ENCODE results near the gene CYTH1.

The CYTH1 gene

DNA sequence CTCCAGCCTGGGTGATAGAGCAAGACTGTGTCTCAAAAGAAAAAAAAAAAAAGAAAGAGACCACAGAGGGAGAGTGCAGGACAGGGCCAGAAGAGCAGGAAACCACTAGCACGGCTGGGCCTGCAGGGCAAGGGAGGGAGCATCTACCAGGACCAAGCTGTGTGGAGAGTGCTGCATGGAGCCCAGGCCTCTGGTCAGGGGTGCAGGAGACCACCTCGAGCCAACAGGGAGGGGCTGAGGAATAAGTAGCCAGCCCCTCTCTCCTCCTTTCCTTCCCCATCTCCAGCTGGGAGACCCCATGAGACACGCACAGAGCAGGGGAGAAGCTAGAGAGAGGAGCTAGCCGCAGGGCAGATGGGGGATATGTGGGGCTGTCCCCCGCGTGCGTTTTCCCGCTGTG is 137.8 kb downstream of the CYTH1 start:
- no peak for ATAC-seq

DNA sequence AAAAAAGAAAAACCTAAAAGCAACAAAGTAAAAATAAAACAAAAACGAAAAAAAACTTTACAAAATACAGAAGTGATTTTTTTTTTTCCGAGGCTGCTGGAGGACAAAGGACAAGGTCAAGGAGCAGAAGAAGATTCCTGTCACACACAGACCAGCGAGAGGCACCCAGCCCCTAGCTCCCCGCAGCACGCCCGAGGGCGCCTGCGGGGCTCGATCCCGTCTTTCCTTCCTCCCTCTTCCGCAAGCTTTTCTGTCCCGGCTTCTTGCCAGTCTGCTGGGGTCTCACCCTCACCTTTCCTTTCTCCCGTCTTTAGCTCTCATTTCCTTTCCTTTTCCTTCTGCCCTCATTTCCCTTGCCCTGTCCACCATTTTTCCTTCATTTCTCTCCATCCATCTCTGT is 138.7 kb downstream of the CYTH1 start:
- TF ChIP-seq, protein P1, sequence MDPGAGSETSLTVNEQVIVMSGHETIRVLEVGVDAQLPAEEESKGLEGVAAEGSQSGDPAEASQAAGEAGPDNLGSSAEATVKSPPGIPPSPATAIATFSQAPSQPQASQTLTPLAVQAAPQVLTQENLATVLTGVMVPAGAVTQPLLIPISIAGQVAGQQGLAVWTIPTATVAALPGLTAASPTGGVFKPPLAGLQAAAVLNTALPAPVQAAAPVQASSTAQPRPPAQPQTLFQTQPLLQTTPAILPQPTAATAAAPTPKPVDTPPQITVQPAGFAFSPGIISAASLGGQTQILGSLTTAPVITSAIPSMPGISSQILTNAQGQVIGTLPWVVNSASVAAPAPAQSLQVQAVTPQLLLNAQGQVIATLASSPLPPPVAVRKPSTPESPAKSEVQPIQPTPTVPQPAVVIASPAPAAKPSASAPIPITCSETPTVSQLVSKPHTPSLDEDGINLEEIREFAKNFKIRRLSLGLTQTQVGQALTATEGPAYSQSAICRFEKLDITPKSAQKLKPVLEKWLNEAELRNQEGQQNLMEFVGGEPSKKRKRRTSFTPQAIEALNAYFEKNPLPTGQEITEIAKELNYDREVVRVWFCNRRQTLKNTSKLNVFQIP (CRISPR knock-in tag; IDR thresholded peaks at IDR 0.05; ENCODE audit: borderline replicate concordance, low read depth), result no peak
- TF ChIP-seq, protein P2, sequence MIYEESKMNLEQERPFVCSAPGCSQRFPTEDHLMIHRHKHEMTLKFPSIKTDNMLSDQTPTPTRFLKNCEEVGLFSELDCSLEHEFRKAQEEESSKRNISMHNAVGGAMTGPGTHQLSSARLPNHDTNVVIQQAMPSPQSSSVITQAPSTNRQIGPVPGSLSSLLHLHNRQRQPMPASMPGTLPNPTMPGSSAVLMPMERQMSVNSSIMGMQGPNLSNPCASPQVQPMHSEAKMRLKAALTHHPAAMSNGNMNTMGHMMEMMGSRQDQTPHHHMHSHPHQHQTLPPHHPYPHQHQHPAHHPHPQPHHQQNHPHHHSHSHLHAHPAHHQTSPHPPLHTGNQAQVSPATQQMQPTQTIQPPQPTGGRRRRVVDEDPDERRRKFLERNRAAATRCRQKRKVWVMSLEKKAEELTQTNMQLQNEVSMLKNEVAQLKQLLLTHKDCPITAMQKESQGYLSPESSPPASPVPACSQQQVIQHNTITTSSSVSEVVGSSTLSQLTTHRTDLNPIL (CRISPR knock-in tag; IDR thresholded peaks at IDR 0.05; ENCODE audit: low read depth), result no peak
- TF ChIP-seq BACH2 (CRISPR knock-in tag; IDR thresholded peaks at IDR 0.05; ENCODE audit: borderline replicate concordance), result no peak
- TF ChIP-seq, protein P3, sequence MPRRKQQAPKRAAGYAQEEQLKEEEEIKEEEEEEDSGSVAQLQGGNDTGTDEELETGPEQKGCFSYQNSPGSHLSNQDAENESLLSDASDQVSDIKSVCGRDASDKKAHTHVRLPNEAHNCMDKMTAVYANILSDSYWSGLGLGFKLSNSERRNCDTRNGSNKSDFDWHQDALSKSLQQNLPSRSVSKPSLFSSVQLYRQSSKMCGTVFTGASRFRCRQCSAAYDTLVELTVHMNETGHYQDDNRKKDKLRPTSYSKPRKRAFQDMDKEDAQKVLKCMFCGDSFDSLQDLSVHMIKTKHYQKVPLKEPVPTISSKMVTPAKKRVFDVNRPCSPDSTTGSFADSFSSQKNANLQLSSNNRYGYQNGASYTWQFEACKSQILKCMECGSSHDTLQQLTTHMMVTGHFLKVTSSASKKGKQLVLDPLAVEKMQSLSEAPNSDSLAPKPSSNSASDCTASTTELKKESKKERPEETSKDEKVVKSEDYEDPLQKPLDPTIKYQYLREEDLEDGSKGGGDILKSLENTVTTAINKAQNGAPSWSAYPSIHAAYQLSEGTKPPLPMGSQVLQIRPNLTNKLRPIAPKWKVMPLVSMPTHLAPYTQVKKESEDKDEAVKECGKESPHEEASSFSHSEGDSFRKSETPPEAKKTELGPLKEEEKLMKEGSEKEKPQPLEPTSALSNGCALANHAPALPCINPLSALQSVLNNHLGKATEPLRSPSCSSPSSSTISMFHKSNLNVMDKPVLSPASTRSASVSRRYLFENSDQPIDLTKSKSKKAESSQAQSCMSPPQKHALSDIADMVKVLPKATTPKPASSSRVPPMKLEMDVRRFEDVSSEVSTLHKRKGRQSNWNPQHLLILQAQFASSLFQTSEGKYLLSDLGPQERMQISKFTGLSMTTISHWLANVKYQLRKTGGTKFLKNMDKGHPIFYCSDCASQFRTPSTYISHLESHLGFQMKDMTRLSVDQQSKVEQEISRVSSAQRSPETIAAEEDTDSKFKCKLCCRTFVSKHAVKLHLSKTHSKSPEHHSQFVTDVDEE (CRISPR knock-in tag; IDR thresholded peaks at IDR 0.05), result no peak
- TF ChIP-seq ZFP3 (CRISPR knock-in tag; IDR thresholded peaks at IDR 0.05), result no peak
- TF ChIP-seq TCF4 (CRISPR knock-in tag; IDR thresholded peaks at IDR 0.05; ENCODE audit: borderline replicate concordance), result no peak
- no peak for TF ChIP-seq ZNF70 (CRISPR knock-in tag; IDR thresholded peaks at IDR 0.05)
- TF ChIP-seq ZNF8 (CRISPR knock-in tag; IDR thresholded peaks at IDR 0.05), result no peak
- no peak for TF ChIP-seq ZC3H10 (CRISPR knock-in tag; IDR thresholded peaks at IDR 0.05)
- TF ChIP-seq ZFP30 (CRISPR knock-in tag; IDR thresholded peaks at IDR 0.05), result no peak
- TF ChIP-seq GLIS3 (CRISPR knock-in tag; IDR thresholded peaks at IDR 0.05), result no peak
- TF ChIP-seq ARNTL (CRISPR knock-in tag; IDR thresholded peaks at IDR 0.05; ENCODE audit: borderline replicate concordance, low read depth), result no peak
- no peak for ATAC-seq

More for the DNA sequence above, 137.8 kb downstream of the CYTH1 start:
- no peak for TF ChIP-seq BACH2 (CRISPR knock-in tag; IDR thresholded peaks at IDR 0.05; ENCODE audit: borderline replicate concordance)

DNA sequence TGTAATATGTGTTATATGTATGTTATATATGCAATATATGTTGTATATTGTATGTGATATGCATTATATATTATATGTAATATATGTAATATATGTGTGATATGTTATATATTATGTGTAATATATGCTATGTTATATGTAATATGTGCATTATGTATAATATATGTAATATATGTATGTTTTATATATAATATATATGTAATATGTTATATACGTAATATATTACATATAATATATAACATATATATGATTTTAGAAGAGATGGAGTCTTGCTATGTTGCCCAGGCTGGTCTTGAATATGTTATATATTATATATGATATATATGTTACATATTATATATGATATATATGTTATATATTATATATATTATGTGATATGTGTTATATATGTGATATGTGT is 139.4 kb downstream of the CYTH1 start:
- ATAC-seq, result no peak
- TF ChIP-seq ZFP30 (CRISPR knock-in tag; IDR thresholded peaks at IDR 0.05) (no peak), ARNTL (CRISPR knock-in tag; IDR thresholded peaks at IDR 0.05; ENCODE audit: borderline replicate concordance, low read depth) (no peak), ISL1 (CRISPR knock-in tag; IDR thresholded peaks at IDR 0.05) (no peak), ZNF565 (CRISPR knock-in tag; conservative IDR thresholded peaks at IDR 0.05; ENCODE audit: low read depth) (no peak), ESRRG (CRISPR knock-in tag; IDR thresholded peaks at IDR 0.05) (no peak), ZC3H10 (CRISPR knock-in tag; IDR thresholded peaks at IDR 0.05) (no peak), ZNF8 (CRISPR knock-in tag; IDR thresholded peaks at IDR 0.05) (no peak), TCF4 (CRISPR knock-in tag; IDR thresholded peaks at IDR 0.05; ENCODE audit: borderline replicate concordance) (no peak), GLIS3 (CRISPR knock-in tag; IDR thresholded peaks at IDR 0.05) (no peak), BACH2 (CRISPR knock-in tag; IDR thresholded peaks at IDR 0.05; ENCODE audit: borderline replicate concordance) (no peak), SNAI2 (CRISPR knock-in tag; IDR thresholded peaks at IDR 0.05) (no peak), CSDC2 (CRISPR knock-in tag; IDR thresholded peaks at IDR 0.05) (no peak), TOX (CRISPR knock-in tag; IDR thresholded peaks at IDR 0.05; ENCODE audit: borderline replicate concordance) (no peak), RARB (CRISPR knock-in tag; IDR thresholded peaks at IDR 0.05) (no peak), ZFP3 (CRISPR knock-in tag; IDR thresholded peaks at IDR 0.05) (no peak)
- TF ChIP-seq, protein P4, sequence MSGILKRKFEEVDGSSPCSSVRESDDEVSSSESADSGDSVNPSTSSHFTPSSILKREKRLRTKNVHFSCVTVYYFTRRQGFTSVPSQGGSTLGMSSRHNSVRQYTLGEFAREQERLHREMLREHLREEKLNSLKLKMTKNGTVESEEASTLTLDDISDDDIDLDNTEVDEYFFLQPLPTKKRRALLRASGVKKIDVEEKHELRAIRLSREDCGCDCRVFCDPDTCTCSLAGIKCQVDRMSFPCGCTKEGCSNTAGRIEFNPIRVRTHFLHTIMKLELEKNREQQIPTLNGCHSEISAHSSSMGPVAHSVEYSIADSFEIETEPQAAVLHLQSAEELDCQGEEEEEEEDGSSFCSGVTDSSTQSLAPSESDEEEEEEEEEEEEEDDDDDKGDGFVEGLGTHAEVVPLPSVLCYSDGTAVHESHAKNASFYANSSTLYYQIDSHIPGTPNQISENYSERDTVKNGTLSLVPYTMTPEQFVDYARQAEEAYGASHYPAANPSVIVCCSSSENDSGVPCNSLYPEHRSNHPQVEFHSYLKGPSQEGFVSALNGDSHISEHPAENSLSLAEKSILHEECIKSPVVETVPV (CRISPR knock-in tag; IDR thresholded peaks at IDR 0.05), result no peak
- TF ChIP-seq, protein P5, sequence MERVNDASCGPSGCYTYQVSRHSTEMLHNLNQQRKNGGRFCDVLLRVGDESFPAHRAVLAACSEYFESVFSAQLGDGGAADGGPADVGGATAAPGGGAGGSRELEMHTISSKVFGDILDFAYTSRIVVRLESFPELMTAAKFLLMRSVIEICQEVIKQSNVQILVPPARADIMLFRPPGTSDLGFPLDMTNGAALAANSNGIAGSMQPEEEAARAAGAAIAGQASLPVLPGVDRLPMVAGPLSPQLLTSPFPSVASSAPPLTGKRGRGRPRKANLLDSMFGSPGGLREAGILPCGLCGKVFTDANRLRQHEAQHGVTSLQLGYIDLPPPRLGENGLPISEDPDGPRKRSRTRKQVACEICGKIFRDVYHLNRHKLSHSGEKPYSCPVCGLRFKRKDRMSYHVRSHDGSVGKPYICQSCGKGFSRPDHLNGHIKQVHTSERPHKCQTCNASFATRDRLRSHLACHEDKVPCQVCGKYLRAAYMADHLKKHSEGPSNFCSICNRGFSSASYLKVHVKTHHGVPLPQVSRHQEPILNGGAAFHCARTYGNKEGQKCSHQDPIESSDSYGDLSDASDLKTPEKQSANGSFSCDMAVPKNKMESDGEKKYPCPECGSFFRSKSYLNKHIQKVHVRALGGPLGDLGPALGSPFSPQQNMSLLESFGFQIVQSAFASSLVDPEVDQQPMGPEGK (CRISPR knock-in tag; IDR thresholded peaks at IDR 0.05; ENCODE audit: borderline replicate concordance), result no peak

All from SK-N-SH treated with all-trans-retinoic acid at 6 μM for 48 hours (cell line).